K562 (cell line): ENCODE results near the gene GAB2. TPM values are rescaled to one million over a fixed set of nuclear protein-coding genes. Genes with fewer than 3 reads are reported as not detected.

Experiments
- AFF1 ChIP-seq, 2 experiments: fragments of 450-650 bp; IDR thresholded peaks; 2 replicates each; pipeline ENCODE4 v1.6.1; 2018; ENCODE audit warnings: mild to moderate bottlenecking in 2 of 2, low read depth in 1 of 2; ENCODE audit not compliant: partially characterized antibody in 2 of 2
- ARHGAP35 ChIP-seq: fragments of 450-650 bp; IDR thresholded peaks from 2 replicates; pipeline ENCODE4 v1.6.1; 2018; ENCODE audit not compliant: partially characterized antibody
- ARNT ChIP-seq, 2 experiments: fragments of 450-650 bp; IDR thresholded peaks; 2 replicates each; pipeline ENCODE4 v1.6.1; 2016; ENCODE audit warnings: mild to moderate bottlenecking in 1 of 2
- BRD9 ChIP-seq: fragments of 450-650 bp; IDR thresholded peaks from 2 replicates; pipeline ENCODE4 v1.6.1; 2018; ENCODE audit warnings: low read depth; ENCODE audit not compliant: partially characterized antibody
- CBX3 ChIP-seq, 2 experiments: IDR thresholded peaks; 1 replicate in 1 of 2; 2 replicates in 1 of 2; pipeline ENCODE4 v1.6.1; 2012; ENCODE audit warnings: inconsistent platforms in 2 of 2, low read length in 2 of 2, borderline replicate concordance in 1 of 2, control low read depth in 1 of 2
- CBX5 ChIP-seq: IDR thresholded peaks from 2 replicates; pipeline ENCODE4 v1.6.1; 2014; ENCODE audit warnings: low read depth, borderline replicate concordance
- DDX20 ChIP-seq: fragments of 450-650 bp; IDR thresholded peaks from 2 replicates; pipeline ENCODE4 v1.6.1; 2016; ENCODE audit warnings: missing genetic modification characterization, low read depth, mild to moderate bottlenecking, missing compliant biosample characterization, moderate library complexity
- FOS ChIP-seq: IDR thresholded peaks from 3 replicates; pipeline ENCODE4 v1.6.1; 2011; ENCODE audit not compliant: insufficient read length; ENCODE audit errors: extremely low read depth
- FOXK2 ChIP-seq, 2 experiments: fragments of 450-650 bp; IDR thresholded peaks in 1 of 2; conservative IDR thresholded peaks in 1 of 2; 2 replicates each; pipeline ENCODE4 v1.6.1; 2016; ENCODE audit warnings: low read depth in 2 of 2, mild to moderate bottlenecking in 1 of 2
- FUS ChIP-seq: fragments of 200-400 bp; formaldehyde crosslinking; optimal IDR thresholded peaks from 2 replicates; pipeline ENCODE3; 2017; ENCODE audit warnings: low read depth, low read length
- ILK ChIP-seq: fragments of 450-650 bp; IDR thresholded peaks from 2 replicates; pipeline ENCODE4 v1.6.1; 2016; ENCODE audit warnings: missing genetic modification characterization, low read depth, mild to moderate bottlenecking, missing compliant biosample characterization, moderate library complexity, borderline replicate concordance
- PTBP1 ChIP-seq: fragments of 200-400 bp; formaldehyde crosslinking; IDR thresholded peaks from 2 replicates; pipeline ENCODE4 v1.6.1; 2017; ENCODE audit warnings: low read depth, low read length
- SAFB2 ChIP-seq: fragments of 200-400 bp; formaldehyde crosslinking; IDR thresholded peaks from 2 replicates; pipeline ENCODE4 v1.6.1; 2018; ENCODE audit warnings: borderline replicate concordance, low read length, low read depth, moderate library complexity; ENCODE audit not compliant: severe bottlenecking
- SRSF1 ChIP-seq: fragments of 200-400 bp; formaldehyde crosslinking; IDR thresholded peaks from 2 replicates; pipeline ENCODE4 v1.6.1; 2017; ENCODE audit warnings: mild to moderate bottlenecking, low read depth, low read length, moderate library complexity
- SUPT5H ChIP-seq: fragments of 450-650 bp; IDR thresholded peaks from 2 replicates; pipeline ENCODE4 v1.6.1; 2016
- TAF9B ChIP-seq: fragments of 450-650 bp; IDR thresholded peaks from 2 replicates; pipeline ENCODE4 v1.6.1; 2018; ENCODE audit warnings: mild to moderate bottlenecking; ENCODE audit not compliant: partially characterized antibody
- ZMIZ1 ChIP-seq, 2 experiments: fragments of 150-350 bp in 1 of 2; IDR thresholded peaks; 2 replicates each; pipeline ENCODE4 v1.6.1; 2012 to 2016; ENCODE audit warnings: low read depth in 2 of 2, low read length in 2 of 2, mild to moderate bottlenecking in 1 of 2, moderate library complexity in 1 of 2
- ZNF282 ChIP-seq: sonication (generic); formaldehyde crosslinking; IDR thresholded peaks from 2 replicates; pipeline ENCODE4 v1.8.1; 2023; ENCODE audit warnings: missing genetic modification reagents
- ZNF707 ChIP-seq: fragments of 250-450 bp; sonication (Bioruptor Pico); conservative IDR thresholded peaks from 2 replicates; pipeline ENCODE4 v1.8.0; 2022; ENCODE audit warnings: inconsistent platforms, mild to moderate bottlenecking, moderate library complexity
- polyA plus RNA-seq, 8 experiments: library from polyadenylated mRNA; depleted of rRNA in 4 of 8; stranded (reverse) in 5 of 8; unstranded in 3 of 8; fragments of >200 nt; fragmentation: Nextera tagmentation in 2 of 8; fragmentation: Illumina TruSeq in 1 of 8; extraction: Ambion mirVana in 2 of 8; extraction: Trizol in 1 of 8; gene quantifications; 2 replicates each; pipeline versions ENCODE4 v1.2.1 to v1.2.3, GENCODE V29; 2011 to 2014; ENCODE audit warnings: inconsistent platforms in 1 of 8, missing spikeins in 1 of 8
- total RNA-seq, 7 experiments: library from RNA; depleted of rRNA in 6 of 7; stranded (reverse); fragments of >200 nt in 6 of 7; fragmentation: Illumina TruSeq in 2 of 7; extraction: Trizol in 2 of 7; gene quantifications; 2 replicates each; pipeline versions ENCODE4 v1.2.1 to v1.2.3, GENCODE V29; 2011 to 2021; ENCODE audit warnings: low replicate concordance in 1 of 7

The GAB2 gene
- total and polyA plus RNA-seq, 9 of the 15 experiments (the other 6 are each of a cell fraction or from before 2014, with no cell fraction given) = 2.3 to 35.2 (median 16.1) TPM

- no peak for TF ChIP-seq ARHGAP35
- TF ChIP-seq BRD9 = peak; percentile 73
- TF ChIP-seq ILK = no peak
- TF ChIP-seq ARNT (IDR thresholded peaks at IDR 0.05) = peak; percentile 32 to 35; a peak in 2 of 4 replicates
- TF ChIP-seq PTBP1 = no peak
- TF ChIP-seq DDX20 (tag) = no peak
- TF ChIP-seq SRSF1 = no peak
- TF ChIP-seq FUS = no peak
- peak; percentile 59 to 70 for TF ChIP-seq AFF1 (IDR thresholded peaks at IDR 0.05; ENCODE audit: low read depth in 1 of 2, partially characterized antibody in 2 of 2)
- TF ChIP-seq SUPT5H = peak; percentile 62
- TF ChIP-seq ZNF707 (CRISPR knock-in tag) = no peak
- TF ChIP-seq CBX5 = no peak
- TF ChIP-seq CBX3 (IDR thresholded peaks at IDR 0.05; ENCODE audit: borderline replicate concordance in 1 of 2, low read length in 2 of 2) = peak in 1 of 2 experiments; percentile 68; a peak in 1 of 3 replicates
- no peak for TF ChIP-seq SAFB2
- peak; percentile 53 to 61; a peak in 3 of 4 replicates for TF ChIP-seq FOXK2 (conservative IDR thresholded peaks at IDR 0.05 in 1 of 2, IDR thresholded peaks at IDR 0.05 in 1 of 2; ENCODE audit: low read depth in 2 of 2)
- no peak for TF ChIP-seq ZNF282 (CRISPR knock-in tag)
- TF ChIP-seq FOS = peak; percentile 18
- TF ChIP-seq ZMIZ1 (IDR thresholded peaks at IDR 0.05; ENCODE audit: low read depth in 2 of 2, low read length in 2 of 2) = no peak; a peak in 2 of 4 replicates
- TF ChIP-seq TAF9B = peak; percentile 70
Measured at GRCh38 chr11:78416285-78417174, 1.1 kb downstream of the GAB2 start (continued).
